Fibroblast of the aortic adventitia (primary cell): ENCODE results near the gene POU2AF1. TPM values are rescaled to one million over a fixed set of nuclear protein-coding genes. Genes with fewer than 3 reads are reported as not detected.

Experiments used
- DNase-seq: peaks from one replicate; pipeline ENCODE4 v3.0.0-alpha.2; 2010; ENCODE audit warnings: low read depth
- H3K4me3 ChIP-seq: 2 replicates; pipeline ENCODE4 v1.5.1; 2011; ENCODE audit warnings: low read depth, mild to moderate bottlenecking, control low read depth, low read length, moderate library complexity
- total RNA-seq: library from RNA; depleted of rRNA; stranded (reverse); fragments of >200 nt; gene quantifications from 2 replicates; pipeline ENCODE4 v1.2.3, GENCODE V29; 2012; ENCODE audit warnings: low replicate concordance
- TF ChIP-seq, protein P1 (sequence below): IDR thresholded peaks from 2 replicates; pipeline ENCODE4 v1.5.1; 2011; ENCODE audit warnings: mild to moderate bottlenecking, low read length, control low read depth, inconsistent platforms; ENCODE audit not compliant: insufficient read depth

POU2AF1 gene
- total RNA-seq, 1 donor: not detected

DNA sequence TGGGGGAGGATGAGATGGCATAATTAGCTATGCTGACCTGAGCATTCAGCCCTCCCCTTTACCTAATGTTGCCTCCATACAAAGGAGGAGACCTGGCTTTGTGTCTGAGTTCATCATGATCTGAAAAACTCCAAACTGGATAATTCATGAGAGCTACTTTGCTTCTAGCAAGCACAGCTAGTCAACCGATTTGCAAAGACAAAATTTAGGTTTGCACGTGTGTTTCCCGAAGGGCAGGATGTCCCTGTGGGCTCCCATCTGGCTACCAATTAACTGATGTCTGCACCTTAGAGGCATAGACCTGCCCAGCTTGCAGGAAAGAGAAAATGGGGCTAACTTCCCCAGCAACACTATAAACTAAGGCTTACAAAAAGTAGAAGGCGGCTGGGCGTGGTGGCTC lies 42.2 kb upstream of the POU2AF1 start:
- no peak for DNase-seq
- TF ChIP-seq, protein P1, sequence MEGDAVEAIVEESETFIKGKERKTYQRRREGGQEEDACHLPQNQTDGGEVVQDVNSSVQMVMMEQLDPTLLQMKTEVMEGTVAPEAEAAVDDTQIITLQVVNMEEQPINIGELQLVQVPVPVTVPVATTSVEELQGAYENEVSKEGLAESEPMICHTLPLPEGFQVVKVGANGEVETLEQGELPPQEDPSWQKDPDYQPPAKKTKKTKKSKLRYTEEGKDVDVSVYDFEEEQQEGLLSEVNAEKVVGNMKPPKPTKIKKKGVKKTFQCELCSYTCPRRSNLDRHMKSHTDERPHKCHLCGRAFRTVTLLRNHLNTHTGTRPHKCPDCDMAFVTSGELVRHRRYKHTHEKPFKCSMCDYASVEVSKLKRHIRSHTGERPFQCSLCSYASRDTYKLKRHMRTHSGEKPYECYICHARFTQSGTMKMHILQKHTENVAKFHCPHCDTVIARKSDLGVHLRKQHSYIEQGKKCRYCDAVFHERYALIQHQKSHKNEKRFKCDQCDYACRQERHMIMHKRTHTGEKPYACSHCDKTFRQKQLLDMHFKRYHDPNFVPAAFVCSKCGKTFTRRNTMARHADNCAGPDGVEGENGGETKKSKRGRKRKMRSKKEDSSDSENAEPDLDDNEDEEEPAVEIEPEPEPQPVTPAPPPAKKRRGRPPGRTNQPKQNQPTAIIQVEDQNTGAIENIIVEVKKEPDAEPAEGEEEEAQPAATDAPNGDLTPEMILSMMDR: no peak
- no peak overlapping the region for H3K4me3 ChIP-seq

DNA sequence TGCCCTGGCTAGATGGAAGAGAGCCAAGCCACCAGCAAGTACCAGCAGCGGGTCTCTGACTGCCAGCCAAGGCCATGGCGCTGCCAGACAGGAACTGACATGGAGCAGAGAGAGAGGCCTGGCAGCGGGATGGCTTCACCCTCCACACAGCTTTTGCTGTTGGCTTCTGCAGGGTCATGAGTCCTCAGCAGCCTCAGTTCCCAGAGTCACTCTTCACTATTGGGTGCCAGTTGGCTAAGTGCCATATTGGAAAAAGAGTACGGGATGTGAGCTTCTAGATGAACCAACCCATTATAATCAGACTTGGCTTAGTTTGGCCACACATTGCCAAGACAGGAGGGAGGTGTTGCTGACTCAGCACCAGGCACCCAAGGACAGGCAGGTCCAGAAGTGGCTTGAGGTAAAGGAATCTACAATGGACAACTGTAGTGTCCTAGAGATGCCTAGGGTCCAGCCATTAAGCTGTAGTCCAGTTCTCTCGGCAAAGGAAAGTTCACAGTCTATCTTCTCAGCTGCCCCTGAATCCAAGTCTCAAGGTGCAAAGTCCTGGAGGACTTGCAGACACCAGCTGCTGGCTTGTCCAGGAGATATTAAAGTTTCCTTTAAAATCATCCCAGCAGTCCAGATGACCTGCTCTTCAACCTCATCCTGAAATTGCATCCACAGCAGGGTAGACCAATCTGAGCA lies 40.7 kb upstream of the POU2AF1 start:
- no peak overlapping the region for H3K4me3 ChIP-seq
- TF ChIP-seq, protein P1: no peak
- no peak for DNase-seq

DNA sequence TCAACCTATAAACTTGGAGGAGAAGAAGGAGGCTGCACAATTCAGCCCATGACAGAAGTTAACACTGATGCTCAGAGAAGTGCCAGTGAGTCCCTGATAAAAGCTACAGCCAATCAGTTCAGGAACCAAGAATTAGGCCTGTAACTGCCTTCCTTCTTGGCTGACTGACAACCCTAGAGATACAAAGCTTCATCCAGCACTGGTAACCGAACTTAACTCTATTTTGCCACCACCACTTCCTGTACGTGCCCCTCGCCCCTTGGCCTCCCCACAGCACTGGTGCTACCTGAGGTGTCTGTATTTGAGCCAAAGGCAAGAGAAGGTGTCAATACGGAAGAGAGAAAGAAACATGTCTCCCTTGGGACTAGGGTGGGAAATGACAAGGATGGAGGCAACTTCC lies 40.1 kb upstream of the POU2AF1 start:
- TF ChIP-seq, protein P1: no peak
- no peak for DNase-seq
- H3K4me3 ChIP-seq: no peak overlapping the region

DNA sequence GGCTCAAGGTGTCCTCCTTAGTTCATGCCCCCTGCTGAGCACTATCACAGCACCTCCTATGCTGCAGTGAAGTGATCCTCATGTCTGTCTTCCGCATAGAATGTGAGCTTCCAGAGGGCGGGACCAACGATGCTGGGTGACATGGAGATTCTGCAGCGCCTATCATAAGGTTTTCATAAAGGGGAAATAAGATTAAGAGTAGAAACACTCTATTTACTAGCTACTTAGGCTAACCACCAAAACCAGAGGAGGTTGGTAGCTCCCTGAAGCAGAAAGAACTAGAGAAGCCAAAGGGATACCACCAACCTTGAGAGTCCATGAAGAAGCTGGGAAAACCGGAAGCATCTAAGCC lies 39.3 kb upstream of the POU2AF1 start:
- no peak overlapping the region for H3K4me3 ChIP-seq
- TF ChIP-seq, protein P1: no peak
- no peak for DNase-seq

DNA sequence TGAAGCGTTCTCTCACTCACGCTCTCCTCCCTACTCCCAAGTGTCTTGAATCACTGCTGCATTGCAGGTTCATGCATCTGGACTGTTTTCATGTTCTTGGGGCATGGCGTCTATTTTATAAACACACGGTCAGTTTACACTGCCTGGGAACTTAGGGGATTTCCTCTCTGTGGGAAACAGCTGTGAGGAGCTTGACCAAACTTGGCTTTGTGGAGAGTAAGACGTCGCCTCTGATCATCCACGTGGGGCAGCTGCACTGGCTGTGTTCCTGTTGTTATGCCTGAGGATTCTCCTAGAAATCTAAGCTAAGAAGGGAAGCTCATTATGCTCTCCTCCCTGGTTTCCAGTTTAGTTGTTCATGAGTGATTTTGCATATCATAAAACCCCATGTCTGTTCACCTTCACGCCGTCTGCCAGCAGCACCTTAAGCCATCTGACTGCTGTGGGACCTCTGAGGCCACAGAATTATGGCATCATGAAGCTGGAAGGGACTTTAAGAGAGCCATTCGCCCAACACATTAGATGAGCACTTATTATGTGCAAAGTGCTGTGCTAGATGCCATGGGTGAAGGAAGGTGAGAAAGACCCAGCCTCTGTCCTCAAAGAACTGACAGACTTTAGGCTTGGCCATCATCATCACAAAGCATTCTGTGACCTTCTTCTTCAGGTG lies 38.8 kb upstream of the POU2AF1 start:
- TF ChIP-seq, protein P1: no peak
- DNase-seq: peak; percentile 89
- H3K4me3 ChIP-seq: no peak overlapping the region

DNA sequence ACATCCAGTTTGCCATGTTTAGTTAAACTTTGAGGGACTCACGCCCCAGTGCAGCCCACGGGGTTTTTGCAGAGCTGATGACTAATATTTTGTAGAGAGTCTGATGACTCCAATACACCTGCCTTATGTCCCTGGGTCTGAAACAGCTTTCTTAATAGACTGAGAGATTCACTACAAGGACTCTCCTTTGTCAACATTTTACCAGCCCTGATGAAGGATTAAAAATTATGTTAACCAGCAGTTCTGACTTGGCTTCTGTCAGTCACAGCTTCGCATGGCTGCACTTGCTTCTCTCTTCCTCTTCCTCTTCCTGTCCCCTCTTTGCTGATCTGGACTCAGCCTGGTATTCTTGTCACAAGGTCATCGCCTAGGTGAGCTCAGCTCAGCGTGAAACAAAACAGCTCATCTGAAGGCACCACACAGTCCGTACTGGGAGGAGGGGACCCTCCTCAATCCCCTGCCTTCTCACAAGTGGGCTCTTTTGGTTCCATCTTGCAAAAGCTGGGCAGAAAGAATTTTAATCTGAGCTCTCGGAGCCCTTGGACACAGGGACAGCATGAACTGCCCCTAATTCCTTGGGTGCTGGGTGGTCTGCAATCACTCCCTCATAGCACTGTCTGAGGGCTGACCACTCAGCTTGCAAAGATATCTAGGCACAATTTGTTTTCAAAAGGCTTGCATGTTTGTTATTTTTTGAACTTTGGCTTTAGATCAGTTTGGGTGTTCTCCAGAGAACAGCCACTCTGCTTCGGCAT lies 38.1 kb upstream of the POU2AF1 start:
- no peak overlapping the region for H3K4me3 ChIP-seq
- no peak for DNase-seq
- TF ChIP-seq, protein P1: no peak
